Measurements from ENCODE around the gene ATOSB.

DNA sequence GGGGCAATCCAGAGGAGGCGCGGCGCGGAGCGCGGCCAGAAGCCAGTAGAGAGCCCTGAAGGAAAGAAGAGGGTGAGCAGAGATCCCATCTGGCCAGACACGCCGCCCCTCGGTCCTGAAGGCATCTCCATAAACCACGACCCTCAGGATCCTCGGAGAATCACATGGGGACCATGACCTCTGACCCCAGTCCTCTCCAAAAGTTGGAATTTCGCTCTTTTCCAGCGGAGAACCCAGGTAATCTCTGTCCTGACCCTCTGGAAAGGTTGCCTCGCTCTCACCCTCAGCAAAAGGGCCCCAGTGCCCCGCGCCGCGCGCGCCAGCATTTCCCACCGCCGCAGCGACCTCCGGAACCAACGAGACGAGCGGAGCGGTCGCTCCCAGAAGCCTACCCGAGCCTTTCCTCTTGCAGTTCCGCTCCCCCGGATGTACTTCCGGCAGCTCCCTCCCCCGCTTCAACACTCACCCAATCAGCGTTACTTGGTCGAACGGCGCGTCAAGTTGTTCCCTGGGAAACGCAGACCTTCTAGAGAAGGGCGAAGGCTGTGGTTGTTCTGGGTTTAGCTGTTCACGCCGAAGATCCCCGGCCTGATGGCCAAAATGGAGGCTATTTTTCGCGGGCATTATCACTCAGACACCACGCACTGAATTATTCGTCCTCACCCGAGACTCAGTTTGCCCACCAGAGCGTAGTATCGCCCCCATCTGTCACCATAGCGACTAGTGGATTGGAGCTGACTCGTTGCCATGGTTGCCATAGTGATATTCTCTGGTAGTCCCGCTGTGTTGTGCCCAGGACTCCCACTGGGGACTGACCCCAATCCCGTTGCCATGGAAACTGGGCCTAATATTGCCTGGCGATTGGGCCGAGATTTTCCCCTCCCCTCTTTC, 12.6 kb downstream of the ATOSB start, which contains the start of gene STOML2:
- TF ChIP-seq, protein P1, sequence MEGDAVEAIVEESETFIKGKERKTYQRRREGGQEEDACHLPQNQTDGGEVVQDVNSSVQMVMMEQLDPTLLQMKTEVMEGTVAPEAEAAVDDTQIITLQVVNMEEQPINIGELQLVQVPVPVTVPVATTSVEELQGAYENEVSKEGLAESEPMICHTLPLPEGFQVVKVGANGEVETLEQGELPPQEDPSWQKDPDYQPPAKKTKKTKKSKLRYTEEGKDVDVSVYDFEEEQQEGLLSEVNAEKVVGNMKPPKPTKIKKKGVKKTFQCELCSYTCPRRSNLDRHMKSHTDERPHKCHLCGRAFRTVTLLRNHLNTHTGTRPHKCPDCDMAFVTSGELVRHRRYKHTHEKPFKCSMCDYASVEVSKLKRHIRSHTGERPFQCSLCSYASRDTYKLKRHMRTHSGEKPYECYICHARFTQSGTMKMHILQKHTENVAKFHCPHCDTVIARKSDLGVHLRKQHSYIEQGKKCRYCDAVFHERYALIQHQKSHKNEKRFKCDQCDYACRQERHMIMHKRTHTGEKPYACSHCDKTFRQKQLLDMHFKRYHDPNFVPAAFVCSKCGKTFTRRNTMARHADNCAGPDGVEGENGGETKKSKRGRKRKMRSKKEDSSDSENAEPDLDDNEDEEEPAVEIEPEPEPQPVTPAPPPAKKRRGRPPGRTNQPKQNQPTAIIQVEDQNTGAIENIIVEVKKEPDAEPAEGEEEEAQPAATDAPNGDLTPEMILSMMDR (IDR thresholded peaks at IDR 0.05), result peak in 1 of 7 experiments; percentile 42
- no peak for TF ChIP-seq POLR2A (IDR thresholded peaks at IDR 0.05)

Measured in stomach (tissue), 4 donors.